HG02763 (cell line): ENCODE data around the gene GOLGA3.
"Not testable (repeated sequence)": the region's sequence is repeated elsewhere in the genome, so short reads cannot be mapped to it uniquely, and the experiment has no call there.

Source experiments
- ATAC-seq: cut with Tn5 transposase; IDR thresholded peaks from one replicate; pipeline ENCODE4 v1.9.1; 2021; ENCODE audit warnings: mild to moderate bottlenecking, moderate library complexity; ENCODE audit not compliant: unreplicated experiment

GOLGA3 gene

DNA sequence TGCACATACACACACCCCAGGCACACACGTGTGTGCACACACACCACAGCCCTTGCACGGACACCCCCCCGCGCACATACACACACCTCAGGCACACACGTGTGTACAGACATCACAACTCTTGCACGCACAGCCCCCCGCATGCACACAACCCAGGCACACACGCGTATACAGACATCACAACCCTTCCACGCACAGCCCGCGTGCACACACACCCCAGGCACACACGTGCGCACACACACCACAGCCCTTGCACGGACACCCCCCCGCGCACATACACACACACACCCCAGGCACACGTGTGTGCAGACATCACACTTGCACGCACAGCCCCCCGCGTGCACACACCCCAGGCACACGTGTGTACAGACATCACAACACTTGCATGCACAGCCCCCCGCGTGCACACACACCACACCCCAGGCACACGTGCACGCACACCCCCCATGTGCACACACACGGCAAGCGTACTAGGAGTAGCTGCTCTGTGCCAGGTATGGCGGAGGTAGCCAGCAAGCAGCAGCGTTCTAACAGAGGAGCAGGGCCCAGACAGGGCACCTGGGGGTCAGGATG is 48.8 kb downstream of the GOLGA3 start:
- no peak for ATAC-seq

DNA sequence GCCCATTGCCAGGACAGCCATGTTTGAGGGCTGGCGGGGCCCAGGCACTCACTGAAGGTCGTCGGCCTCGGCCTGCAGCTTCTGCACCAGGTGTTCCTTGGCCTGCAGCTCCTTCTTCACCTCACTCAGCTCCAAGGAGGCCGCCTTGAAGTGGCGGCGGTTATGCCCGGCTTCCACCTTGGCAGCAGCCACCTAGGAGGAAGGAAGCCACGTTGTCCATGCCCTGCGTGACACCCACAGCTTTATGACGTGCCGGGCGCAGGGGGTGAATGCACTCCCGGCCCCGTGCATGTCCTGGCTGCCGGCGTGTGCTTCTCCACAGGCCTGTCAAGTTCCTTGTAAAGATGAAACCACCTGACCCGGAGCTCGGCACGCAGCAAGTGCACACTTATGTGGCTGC is 51.1 kb downstream of the GOLGA3 start:
- no peak for ATAC-seq

DNA sequence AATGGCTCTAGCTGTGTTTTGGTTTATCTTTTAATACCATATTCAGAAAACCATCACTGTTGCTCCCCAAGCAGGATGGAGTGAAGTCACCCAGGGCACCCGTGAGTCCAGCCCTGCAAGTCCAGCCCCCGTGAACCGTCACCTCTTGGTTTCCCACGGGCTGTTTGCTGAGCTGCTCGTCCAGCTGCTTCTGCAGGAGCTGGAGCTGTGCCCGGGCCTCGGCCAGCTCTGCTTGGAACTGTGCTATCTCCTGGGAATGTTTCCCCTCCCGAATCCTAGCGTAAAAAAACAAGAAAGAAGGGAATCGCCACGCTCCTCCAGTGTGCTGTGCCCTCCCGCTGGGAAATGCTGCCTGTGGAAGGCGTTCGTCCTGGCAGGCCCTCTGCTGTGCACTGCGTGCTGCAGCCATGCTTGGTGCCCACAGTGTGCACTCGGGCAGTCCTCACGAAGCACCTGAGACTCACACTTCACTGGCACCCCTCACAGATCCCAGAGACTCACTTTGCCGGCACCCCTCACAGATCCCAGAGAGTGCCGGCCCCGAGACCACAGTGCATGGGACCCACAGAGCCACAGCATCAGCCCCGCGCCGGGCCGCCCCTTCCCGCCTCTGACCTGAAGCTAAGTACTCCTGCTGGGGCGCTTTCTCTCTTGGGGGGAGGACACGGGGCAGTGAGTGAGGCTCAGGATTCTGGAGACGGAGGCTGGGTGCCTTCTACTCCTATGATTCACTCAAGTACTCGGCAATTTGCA is 51.7 kb downstream of the GOLGA3 start:
- ATAC-seq = no peak

DNA sequence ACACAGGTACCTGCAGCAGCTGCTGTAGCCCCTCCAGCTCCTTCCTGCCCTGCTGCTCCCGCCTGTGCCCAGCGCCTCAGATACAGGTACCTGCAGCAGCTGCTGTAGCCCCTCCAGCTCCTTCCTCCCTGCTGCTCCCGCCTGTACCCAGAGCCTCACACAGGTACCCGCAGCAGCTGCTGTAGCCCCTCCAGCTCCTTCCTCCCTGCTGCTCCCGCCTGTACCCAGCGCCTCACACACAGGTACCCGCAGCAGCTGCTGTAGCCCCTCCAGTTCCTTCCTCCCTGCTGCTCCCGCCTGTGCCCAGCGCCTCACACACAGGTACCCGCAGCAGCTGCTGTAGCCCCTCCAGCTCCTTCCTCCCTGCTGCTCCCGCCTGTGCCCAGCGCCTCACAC is 52.4 kb downstream of the GOLGA3 start:
- ATAC-seq = not testable (repeated sequence)

DNA sequence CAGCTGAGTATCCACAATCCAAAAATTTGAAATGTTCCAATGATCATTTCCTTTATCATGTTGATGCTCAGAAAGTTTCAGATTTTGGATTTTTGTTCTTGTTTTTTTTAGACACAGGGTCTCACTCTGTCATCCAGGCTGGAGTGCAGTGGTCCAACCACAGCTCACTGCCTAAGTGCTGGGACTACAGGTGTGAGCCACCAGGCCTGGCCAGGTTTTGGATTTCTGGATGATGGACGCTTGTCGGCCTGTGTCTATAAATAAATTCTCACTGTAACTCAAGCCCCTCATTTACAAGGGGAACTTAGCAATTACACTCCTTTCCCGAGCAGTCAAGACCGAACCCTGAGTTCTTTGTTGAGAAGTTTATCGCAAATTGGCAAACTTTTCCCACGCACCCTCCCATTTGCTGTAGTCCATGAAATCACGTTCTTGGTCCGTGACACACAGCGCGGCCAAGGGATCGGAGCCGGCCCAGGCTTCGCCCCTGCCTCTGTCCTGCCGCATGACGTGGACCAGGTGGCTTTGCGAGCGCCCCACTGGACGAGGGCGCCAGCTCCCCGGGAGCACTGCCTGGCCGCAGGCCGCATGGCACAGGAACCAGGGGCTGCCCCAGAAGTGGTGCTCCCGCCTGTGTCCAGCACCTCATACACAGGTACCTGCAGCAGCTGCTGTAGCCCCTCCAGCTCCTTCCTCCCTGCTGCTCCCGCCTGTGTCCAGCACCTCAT is 53.0 kb downstream of the GOLGA3 start:
- no peak for ATAC-seq

DNA sequence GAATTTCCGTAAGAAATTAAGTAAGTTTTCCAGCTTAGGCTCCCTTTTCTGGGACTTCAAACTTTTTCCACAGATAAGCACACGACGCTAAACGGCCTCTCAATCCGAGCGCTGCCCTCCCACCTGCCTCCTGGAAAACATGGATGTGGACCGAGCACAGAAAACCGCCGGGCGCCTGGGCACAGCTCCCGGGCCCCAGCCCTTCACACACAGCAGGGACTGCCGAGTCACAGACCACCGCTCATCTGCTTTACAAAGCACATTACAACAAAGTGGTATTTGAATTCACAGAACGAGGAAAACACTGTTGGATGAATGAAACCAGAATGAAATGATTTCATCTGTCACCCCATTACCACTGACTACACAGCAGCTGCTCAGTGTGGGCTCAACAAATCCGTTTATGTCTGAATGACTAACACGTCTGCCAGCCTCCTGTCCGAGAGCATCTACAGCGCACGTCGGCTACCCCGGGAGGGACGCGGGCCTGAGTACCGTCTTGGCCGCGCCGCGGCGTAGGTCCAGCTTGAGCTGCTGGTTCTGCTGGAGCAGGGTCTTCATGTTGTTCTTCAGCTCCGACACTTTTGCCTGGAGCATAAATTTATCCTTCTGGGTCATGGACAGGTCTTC is 53.9 kb downstream of the GOLGA3 start:
- ATAC-seq = no peak

DNA sequence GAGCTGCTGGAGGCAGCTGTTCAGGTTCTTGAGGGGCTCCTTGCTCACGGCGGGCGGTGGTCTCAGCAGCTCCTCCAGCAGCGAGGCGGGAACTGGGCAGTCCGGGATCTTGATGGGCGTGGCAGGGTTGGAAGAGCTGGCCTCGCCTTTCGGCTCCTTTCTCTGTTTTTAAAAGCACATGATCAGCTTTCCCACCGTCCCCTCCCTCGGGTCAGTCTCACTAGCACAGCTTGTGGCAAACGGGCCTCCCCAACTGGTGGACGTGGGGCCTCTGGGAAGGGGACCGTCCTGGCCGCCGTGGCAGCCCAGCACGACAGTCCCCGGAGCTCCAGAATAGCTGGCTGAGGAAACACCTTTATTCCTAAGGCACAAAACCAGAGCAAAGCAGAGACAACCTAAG is 54.5 kb downstream of the GOLGA3 start:
- no peak for ATAC-seq

DNA sequence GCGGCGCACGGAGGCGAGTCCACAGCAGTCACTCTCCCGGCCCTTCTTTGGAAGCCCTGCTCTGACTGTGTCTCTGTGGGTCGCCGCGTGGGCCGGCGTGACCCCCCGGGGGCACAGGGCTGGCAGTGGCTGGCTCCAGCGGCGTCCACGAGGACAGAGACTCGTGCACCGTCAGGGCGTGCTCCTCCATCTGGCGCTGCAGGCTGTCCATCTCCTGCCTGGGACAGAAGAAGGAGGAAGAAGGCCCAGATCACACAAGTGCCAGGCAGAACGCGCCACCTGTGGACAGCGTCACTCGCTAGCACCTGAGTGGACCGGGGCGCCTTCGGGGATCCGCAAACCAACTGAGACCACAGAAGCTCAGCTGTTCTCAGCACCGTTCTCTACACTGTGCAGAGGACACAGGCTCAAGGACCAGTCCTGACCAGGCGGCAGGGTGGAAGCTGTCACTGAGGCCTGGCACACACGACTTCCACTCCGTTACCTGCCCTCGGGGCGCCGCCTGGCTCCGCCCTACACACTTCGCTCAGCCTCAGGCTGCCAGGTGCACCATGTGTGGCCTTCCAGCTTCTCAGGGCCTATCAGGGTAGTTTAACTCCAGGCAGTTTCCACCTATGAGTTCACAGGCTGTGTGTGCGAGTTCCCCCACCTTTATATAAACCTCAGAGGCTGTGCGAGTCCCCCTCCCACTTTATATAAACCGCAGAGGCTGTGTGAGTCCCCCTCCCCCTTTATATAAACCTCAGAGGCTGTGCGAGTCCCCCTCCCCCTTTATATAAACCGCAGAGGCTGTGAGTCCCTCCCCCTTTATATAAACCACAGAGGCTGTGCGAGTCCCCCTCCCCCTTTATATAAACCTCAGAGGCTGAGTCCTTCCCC is 55.4 kb downstream of the GOLGA3 start:
- no peak for ATAC-seq

DNA sequence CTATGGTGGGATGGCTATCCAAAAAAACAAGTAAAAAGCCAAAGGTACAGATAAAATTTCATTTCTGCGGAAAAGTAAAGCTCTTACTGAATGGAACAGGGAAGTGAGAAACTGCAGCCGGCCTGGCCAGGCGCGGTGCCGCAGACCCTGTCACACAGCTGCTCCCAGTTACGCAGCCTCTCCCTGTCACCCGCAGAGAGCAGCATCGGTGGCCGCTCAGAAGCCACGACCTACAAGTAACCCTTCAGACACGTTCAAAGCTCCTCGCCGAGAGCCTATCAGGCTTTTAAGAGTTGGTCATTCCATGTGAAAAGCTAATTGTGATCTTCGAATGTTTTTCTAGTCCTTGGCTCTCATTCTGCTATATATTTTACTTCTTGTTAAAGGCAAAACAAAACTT is 56.1 kb downstream of the GOLGA3 start:
- ATAC-seq = peak; percentile 37

DNA sequence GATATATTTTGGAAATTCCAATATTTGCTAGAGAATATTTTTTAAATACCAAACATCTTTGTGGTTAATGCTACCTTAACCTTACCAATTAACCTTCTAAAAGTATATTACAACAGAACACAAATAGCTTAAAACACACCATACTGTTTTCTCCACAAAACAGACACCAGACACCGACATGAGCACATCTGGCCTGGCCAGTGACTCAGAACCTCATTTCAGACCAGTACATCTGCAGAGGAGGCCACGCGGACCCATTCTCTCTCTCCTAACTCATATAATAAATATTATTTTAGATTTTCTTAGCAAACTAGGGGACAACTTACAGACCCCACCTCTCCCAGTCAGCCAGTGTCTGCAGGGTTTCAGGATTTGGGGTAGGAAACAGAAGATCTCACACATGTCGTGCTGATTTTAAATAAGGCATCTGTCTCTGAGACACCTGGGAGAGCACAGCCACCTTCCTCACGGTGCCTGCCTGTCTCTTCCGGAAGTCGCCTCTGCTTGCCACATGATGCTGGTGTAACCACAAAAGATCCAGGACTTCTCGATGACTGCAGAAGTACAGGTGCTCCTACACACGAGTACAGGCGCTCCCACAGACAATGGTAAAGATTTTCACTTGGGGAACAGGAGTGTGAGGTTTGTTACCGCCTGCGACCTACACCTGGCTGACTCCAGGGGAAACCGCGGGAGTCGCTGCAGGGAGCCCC is 57.4 kb downstream of the GOLGA3 start:
- ATAC-seq = peak; percentile 49

DNA sequence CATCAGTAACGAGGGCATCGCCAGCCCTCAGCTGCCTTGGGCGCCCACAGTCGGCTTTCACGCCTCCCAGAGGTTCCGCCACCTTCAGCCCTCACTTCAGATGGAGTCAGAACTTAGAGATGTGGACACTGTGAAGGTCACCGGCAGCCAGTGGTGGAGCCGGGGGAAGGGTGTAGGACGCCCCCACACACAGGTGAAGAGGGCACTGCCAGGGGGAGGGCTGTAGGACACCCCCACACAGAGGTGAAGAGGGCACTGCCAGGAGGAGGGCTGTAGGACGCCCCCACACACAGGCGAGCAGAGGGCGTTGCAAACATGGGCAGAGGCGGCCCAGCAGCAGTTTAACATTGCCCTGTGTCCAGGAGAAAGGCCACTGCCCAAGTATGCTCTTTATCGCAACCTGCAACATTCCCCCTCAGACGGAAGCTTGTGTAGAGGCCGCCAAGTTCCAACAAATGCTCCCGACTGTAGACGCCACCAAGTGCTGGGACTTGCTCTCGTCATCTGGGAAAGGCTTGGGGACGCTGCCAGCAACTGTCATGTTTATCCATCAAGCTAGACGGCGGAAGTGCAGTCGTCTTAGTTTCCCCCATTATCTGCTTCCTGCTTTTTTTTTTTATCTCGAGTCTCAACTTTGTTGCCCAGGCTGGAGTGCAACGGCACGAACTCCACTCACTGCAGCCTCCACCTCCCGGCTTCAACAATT is 62.1 kb downstream of the GOLGA3 start:
- ATAC-seq = no peak

DNA sequence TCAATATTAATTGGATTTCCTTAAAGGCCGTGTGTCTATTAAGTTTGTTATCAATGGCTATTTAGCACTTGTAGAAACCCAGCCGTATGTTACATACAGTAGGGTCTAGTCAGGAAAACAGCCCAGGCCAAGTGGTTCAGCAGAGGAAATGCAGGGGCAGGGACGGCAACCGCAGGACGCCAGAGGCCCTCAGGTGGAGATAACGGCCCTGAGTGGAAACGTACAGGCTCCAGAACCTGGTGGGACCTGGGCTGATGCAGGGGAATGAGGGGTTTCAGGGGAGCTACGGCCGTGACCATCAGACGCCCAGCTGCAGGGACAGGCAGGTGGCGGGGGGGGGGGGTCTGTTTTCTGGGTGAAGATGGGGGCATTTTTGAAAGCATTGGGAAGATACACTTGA is 63.3 kb downstream of the GOLGA3 start:
- no peak for ATAC-seq

DNA sequence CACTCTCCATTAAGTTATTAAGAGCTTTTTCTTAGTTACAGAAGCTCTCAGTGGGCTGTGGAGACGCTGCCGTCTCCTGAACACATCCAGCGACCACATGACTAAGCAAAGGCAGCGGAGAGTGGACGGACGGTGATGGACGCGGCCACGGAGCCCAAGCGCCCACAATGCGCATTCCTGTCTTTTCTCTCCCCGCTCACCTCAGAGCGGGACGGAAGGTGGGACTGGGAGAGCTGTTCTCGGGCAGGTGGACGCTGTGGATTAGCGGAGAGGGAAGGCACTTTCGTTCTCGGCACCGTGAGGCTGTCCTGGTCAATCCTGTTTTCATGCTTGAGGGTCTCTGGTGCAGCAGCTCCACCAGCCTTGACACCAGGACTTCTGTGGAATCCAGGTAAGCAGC is 64.4 kb downstream of the GOLGA3 start:
- no peak for ATAC-seq

DNA sequence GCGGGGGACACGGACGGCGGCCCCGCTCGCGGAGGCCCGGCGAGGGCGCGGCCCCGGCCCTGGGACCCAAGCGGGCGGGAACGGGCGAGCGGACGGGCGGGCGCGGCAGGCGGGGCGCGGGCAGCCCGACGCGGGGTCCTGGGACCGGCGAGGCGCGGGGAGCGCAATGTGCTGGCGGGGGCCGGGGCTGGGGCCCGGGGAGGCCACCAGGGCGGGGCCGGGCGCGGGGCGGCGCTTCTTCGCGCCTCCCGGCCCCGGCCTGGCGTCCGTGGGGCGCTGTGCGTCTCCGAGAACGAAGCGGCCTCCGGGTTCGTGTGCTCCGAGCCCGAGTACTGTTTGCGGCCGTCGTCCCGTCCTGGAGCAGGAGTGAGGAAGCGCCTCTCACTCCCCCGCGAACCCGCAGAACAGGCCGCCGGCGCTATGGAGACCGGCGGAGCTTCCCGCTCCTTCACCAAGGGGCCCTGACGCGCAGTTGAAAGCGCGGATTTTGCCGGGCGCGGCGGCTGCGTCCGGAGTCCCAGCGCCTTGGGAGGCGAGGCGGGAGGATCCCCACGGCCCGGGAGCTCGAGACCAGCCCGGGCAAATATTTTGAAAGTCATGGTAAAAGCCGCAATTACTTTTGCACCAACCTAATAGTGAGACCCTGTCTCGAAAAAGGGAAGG is 66.6 kb downstream of the GOLGA3 start:
- peak; percentile 76 for ATAC-seq

DNA sequence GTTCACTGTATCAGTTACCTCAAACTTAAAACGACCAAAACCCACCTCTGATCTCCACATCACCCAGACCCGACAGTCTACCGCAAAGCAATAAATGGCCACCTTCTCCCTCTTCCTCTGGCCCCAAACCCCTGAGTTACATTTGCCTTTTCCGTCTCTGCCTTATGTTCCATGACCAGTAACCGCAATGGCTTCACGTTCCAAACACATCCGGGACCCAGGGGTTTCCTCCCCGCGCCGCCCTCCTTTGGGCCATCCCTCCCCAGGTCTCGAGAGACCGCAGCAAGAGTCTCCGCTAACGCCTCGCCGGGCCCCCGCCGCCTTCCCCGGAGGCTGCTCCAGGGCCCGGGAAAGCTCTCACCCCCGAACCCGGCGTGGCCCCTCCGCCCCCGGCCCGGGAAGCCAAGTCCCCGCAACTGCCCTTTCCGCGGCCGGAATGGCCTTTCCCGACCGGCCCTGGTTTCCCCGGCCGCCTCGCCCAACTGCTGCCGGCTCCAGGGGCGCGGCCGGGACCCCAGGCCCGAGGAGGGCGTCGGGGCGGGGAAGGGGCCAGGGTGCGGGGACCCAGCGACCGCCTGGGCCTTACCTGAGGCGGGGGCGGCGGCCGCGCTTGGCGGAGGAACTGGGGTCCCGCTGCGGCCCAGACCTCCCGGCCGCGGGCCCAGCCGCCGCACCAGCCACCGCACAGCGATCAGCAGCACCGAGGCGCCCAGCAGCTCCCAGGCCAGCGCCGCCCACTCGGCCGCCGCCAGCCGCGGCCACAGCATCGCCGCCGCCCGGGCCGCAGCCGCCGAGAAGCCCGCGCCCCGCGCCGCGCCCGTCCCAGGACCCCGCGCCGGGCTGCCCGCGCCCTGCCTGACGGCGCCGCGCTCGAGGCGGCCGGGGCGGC is 67.4 kb downstream of the GOLGA3 start, which contains the start of gene ANKLE2:
Gene ANKLE2, minus strand, starts transcription at position 801 of the 889 bp plus-strand sequence. Its CDS starts 34 bp downstream, at position 767.
- ATAC-seq = peak; percentile 41

DNA sequence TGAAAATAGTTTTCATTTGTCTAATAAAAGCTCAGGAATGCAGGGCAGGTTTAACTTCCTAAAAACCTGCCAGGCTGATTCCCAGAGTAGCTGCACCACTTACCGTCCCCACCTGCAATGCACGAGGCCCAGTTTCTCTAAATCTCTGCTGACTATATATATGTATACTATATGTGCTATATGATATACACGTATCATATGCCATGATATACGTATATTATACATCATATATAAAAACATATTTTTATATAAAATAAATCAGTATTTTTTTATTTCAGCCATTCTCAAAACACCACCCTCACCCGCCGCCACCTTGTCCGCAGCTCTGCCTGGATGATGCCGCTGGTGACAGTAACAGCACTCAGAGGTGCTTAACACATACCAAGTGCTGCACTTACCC is 69.3 kb downstream of the GOLGA3 start:
- no peak for ATAC-seq

DNA sequence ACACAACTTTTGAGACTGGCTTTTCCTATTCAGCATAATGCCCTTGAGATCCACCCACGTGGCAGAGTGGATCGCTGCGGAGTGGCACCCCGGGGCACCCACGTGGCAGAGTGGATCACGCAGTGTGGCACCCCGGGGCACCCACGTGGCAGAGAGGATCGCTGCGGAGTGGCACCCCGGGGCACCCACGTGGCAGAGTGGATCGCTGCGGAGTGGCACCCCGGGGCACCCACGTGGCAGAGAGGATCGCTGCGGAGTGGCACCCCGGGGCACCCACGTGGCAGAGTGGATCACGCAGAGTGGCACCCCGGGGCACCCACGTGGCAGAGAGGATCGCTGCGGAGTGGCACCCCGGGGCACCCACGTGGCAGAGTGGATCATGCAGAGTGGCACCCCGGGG is 69.8 kb downstream of the GOLGA3 start:
- not testable (repeated sequence) for ATAC-seq
